PC-9 (cell line): ENCODE results near the gene IP6K3.

Experiments
- CTCF ChIP-seq: fragments of 200-600 bp; sonication (generic); conservative IDR thresholded peaks from 2 replicates; pipeline ENCODE4 v1.6.1; 2017; ENCODE audit warnings: mixed run types, antibody characterized with exemption, mild to moderate bottlenecking, moderate library complexity
- EZH2 ChIP-seq: fragments of 200-600 bp; sonication (generic); IDR thresholded peaks from 2 replicates; pipeline ENCODE4 v1.8.0; 2017; ENCODE audit warnings: antibody characterized with exemption, low read depth

- TF ChIP-seq CTCF (peak; percentile 85), EZH2 (no peak)
Measured at GRCh38 chr6:33761922-33762629, 15.4 kb upstream of the IP6K3 start.
